PC-9 (cell line): ENCODE results near the gene GRIP1. TPM values are rescaled to one million over a fixed set of nuclear protein-coding genes. Genes with fewer than 3 reads are reported as not detected.

Experiments
- BruUV-seq: library from RNA; stranded (reverse); fragments of 400-500 nt; replicated peaks from 2 replicates; lab custom pipeline; 2021; lab: Mats Ljungman, UMichigan
- CTCF ChIA-PET: fragments of 300-600 bp; sonication (Branson Sonifier 250); formaldehyde crosslinking; loops from one replicate; lab custom pipeline; 2022; ENCODE audit warnings: antibody characterized with exemption; lab: Charles Lee
- POLR2A ChIA-PET: fragments of 300-600 bp; sonication (Branson Sonifier 250); formaldehyde crosslinking; loops from one replicate; lab custom pipeline; 2022; ENCODE audit warnings: antibody characterized with exemption; ENCODE audit not compliant: unreplicated experiment; lab: Charles Lee
- DNase-seq, 2 experiments: peaks; one replicate each; pipeline versions ENCODE4 v3.0.0 to v3.0.0-alpha.2; 2015 to 2022; ENCODE audit warnings: mixed read lengths in 1 of 2
- H2AFZ ChIP-seq: fragments of 200-600 bp; sonication (generic); 2 replicates; pipeline ENCODE4 v1.8.1; 2017; ENCODE audit warnings: antibody characterized with exemption
- H3F3A ChIP-seq: fragments of 200-600 bp; sonication (generic); 2 replicates; pipeline ENCODE4 v1.8.1; 2017; ENCODE audit warnings: antibody characterized with exemption, mild to moderate bottlenecking, low read depth; ENCODE audit not compliant: insufficient read depth
- H3K27ac ChIP-seq: fragments of 200-600 bp; sonication (generic); 2 replicates; pipeline ENCODE4 v1.6.1; 2016; ENCODE audit warnings: mixed run types
- H3K27me3 ChIP-seq: fragments of 200-600 bp; sonication (generic); 2 replicates; pipeline ENCODE4 v1.6.1; 2016; ENCODE audit warnings: low read depth, mixed run types; ENCODE audit not compliant: insufficient read depth
- H3K36me3 ChIP-seq: fragments of 200-600 bp; sonication (generic); 2 replicates; pipeline ENCODE4 v1.6.1; 2016; ENCODE audit warnings: low read depth, mixed run types
- H3K4me1 ChIP-seq: fragments of 200-600 bp; sonication (generic); replicated peaks from 2 replicates; pipeline ENCODE4 v1.6.1; 2016; ENCODE audit warnings: mixed run types; ENCODE audit not compliant: insufficient read depth
- H3K4me2 ChIP-seq: fragments of 200-600 bp; sonication (generic); 2 replicates; pipeline ENCODE4 v1.6.1; 2017; ENCODE audit warnings: mixed run types
- H3K4me3 ChIP-seq: fragments of 200-600 bp; sonication (generic); 2 replicates; pipeline ENCODE4 v1.6.1; 2016; ENCODE audit warnings: mixed run types
- H3K79me2 ChIP-seq: fragments of 200-600 bp; sonication (generic); 2 replicates; pipeline ENCODE4 v1.6.1; 2017; ENCODE audit warnings: low read depth, mixed run types
- H3K9me2 ChIP-seq: fragments of 200-600 bp; sonication (generic); 2 replicates; pipeline ENCODE4 v1.8.1; 2017; ENCODE audit warnings: mild to moderate bottlenecking; ENCODE audit not compliant: insufficient read depth
- H3K9me3 ChIP-seq: fragments of 200-600 bp; sonication (generic); 2 replicates; pipeline ENCODE4 v1.8.1; 2016; ENCODE audit warnings: low read depth; ENCODE audit not compliant: insufficient read depth
- H4K20me1 ChIP-seq: fragments of 200-600 bp; sonication (generic); 2 replicates; pipeline ENCODE4 v1.8.1; 2017; ENCODE audit not compliant: insufficient read depth
- CTCF ChIP-seq: fragments of 200-600 bp; sonication (generic); conservative IDR thresholded peaks from 2 replicates; pipeline ENCODE4 v1.6.1; 2017; ENCODE audit warnings: mixed run types, antibody characterized with exemption, mild to moderate bottlenecking, moderate library complexity
- EZH2 ChIP-seq: fragments of 200-600 bp; sonication (generic); IDR thresholded peaks from 2 replicates; pipeline ENCODE4 v1.8.0; 2017; ENCODE audit warnings: antibody characterized with exemption, low read depth
- intact Hi-C: fragments of 100-400 bp; cut with micrococcal nuclease; formaldehyde crosslinking; loops from one replicate; pipeline ENCODE4 v1.10.0; 2022; ENCODE audit not compliant: unreplicated experiment
- total RNA-seq: library from RNA; stranded (reverse); gene quantifications from 2 replicates; pipeline ENCODE4 v1.2.3, GENCODE V29; 2021

The GRIP1 gene
- total RNA-seq, 1 experiment from 2014 or later: 16.0 TPM

DNA sequence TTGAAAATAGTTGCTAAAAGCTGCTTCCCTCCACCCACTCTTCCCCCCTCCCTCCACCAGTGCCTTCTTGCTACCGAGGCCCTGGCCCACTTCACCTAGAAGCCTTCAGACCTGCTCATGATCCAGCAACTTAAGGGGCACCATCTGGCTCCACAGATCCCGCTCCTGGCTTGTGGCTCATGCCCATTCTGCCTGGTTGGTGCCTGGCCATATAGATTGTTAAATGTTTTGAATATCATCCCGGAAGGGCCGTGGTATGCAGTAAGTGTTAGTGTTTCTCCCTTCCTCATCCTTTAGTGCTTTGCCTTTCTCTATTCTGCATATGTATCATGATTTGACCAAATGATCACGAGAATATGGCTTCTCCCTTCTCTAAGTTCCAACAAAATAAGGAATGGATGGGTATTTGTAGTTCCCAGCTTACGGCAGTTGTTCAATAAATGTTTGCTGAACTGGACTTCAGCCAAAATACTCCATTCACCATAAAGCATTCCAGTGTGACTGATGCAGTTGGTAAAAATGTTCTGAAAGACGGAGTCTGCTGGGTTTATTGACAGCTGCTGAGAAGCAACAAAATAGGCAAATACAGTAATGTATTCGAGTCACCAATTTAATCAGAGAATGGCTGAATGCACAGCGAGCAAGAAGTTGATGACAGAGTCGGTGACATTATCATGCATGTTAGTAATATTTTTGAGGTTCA, 30.7 kb downstream of the GRIP1 start:
- H3K36me3 ChIP-seq: no peaks in the 10 kb centered on the region
- intact Hi-C loops: no loop called here
- no peak overlapping the region for H2AFZ ChIP-seq
- TF ChIP-seq CTCF: no peak
- no peak for TF ChIP-seq EZH2
- ChIA-PET CTCF (no interaction called here), POLR2A (no interaction called here)
- H3K4me3 ChIP-seq: no peak overlapping the region
- H3F3A ChIP-seq: peaks cover 16% of the 10 kb centered on the region; the same call in 1 of the 2 replicates
- no peaks in the 10 kb centered on the region for H3K9me3 ChIP-seq
- H4K20me1 ChIP-seq: no peaks in the 10 kb centered on the region
- no peaks in the 10 kb centered on the region for H3K27me3 ChIP-seq
- no peak overlapping the region for H3K4me2 ChIP-seq
- DNase-seq: no peak
- no peaks in the 10 kb centered on the region; the same call in 1 of the 2 replicates for H3K9me2 ChIP-seq
- no peaks in the 10 kb centered on the region for H3K79me2 ChIP-seq
- peaks cover 19% of the 10 kb centered on the region for H3K4me1 ChIP-seq
- no TSS peak for BruUV-seq
- H3K27ac ChIP-seq: no peak overlapping the region

- Histone ChIP-seq H3K4me2 (peak overlapping the region; percentile 29), H3F3A (peaks cover 16% of the 10 kb centered on the region; the same call in 1 of the 2 replicates), H3K27me3 (no peaks in the 10 kb centered on the region), H3K4me3 (no peak overlapping the region), H3K36me3 (no peaks in the 10 kb centered on the region), H3K9me2 (no peaks in the 10 kb centered on the region; the same call in 1 of the 2 replicates), H3K4me1 (peaks cover 19% of the 10 kb centered on the region), H2AFZ (no peak overlapping the region), H4K20me1 (no peaks in the 10 kb centered on the region), H3K9me3 (no peaks in the 10 kb centered on the region), H3K27ac (peak overlapping the region; percentile 11; the same call in 1 of the 2 replicates), H3K79me2 (no peaks in the 10 kb centered on the region)
- TF ChIP-seq CTCF: no peak
- TF ChIP-seq EZH2: no peak
- peak; percentile 28 to 81 for DNase-seq
- POLR2A ChIA-PET: no interaction called here
- BruUV-seq: no TSS peak
- intact Hi-C loops: no loop called here
- CTCF ChIA-PET: no interaction called here
Measured at GRCh38 chr12:66647034-66647691, 31.7 kb downstream of the GRIP1 start.

DNA sequence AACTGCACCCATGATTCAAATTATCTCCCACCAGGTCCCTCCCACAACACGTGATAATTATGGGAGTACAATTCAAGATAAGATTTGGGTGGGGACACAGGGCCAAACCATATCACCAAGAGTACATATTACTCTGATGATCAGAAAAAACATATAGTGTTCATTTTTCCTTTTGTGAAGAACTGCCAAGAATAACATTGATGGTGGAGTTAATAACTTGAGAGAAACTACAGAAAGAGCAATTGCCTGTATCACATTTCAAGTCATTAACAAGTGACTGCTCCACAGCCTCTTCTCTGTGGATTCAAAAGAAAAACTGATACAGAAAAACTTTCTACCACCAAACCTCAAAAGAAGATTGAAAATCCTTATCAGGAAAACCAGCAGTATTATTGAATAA, 34.7 kb downstream of the GRIP1 start:
- H2AFZ ChIP-seq: no peak overlapping the region
- POLR2A ChIA-PET: no interaction called here
- no peak overlapping the region for H3K27ac ChIP-seq
- TF ChIP-seq EZH2: no peak
- TF ChIP-seq CTCF: no peak
- peaks cover 19% of the 10 kb centered on the region for H3K4me1 ChIP-seq
- H4K20me1 ChIP-seq: no peaks in the 10 kb centered on the region
- no peak overlapping the region for H3K4me2 ChIP-seq
- no peak for DNase-seq
- no peaks in the 10 kb centered on the region for H3K36me3 ChIP-seq
- no peaks in the 10 kb centered on the region for H3K9me3 ChIP-seq
- no peak overlapping the region for H3K4me3 ChIP-seq
- H3K27me3 ChIP-seq: no peaks in the 10 kb centered on the region
- no peaks in the 10 kb centered on the region for H3K79me2 ChIP-seq
- BruUV-seq: no TSS peak
- H3F3A ChIP-seq: peaks cover 16% of the 10 kb centered on the region; the same call in 1 of the 2 replicates
- H3K9me2 ChIP-seq: no peaks in the 10 kb centered on the region; the same call in 1 of the 2 replicates
- CTCF ChIA-PET: no interaction called here
- intact Hi-C loops: no loop called here
